Measurements from ENCODE around the gene DPM2. TPM values are rescaled to one million over a fixed set of nuclear protein-coding genes. Genes with fewer than 3 reads are reported as not detected.

The DPM2 gene
- total and polyA plus RNA-seq, 2 experiments from 2014 or later: 19.2 to 57.1 TPM

- Histone ChIP-seq H2AFZ (no peak overlapping the region), H3K9me2 (replicated peaks; ENCODE audit: insufficient read depth) (no peaks in the 10 kb centered on the region), H3K27ac (no peak overlapping the region), H3K27me3 (peaks cover 29% of the 10 kb centered on the region), H4K20me1 (ENCODE audit: insufficient read depth, poor library complexity, severe bottlenecking) (no peaks in the 10 kb centered on the region), H3K4me1 (ENCODE audit: insufficient read depth) (peaks cover 15% of the 10 kb centered on the region), H3K9me3 (ENCODE audit: low read depth) (no peaks in the 10 kb centered on the region), H3K4me2 (no peak overlapping the region), H3K4me3 (no peak overlapping the region), H3K36me3 (replicated peaks; ENCODE audit: insufficient read depth, low read depth) (no peaks in the 10 kb centered on the region), H3K79me2 (no peaks in the 10 kb centered on the region)
- no peak for DNase-seq (ENCODE audit: low spot score)
- 60% methylated on average over 6 of the region's 6 CpGs for WGBS (ENCODE audit: low lambda C conversion rate, missing lambda C conversion rate)
- TF ChIP-seq EZH2 (IDR thresholded peaks at IDR 0.05; ENCODE audit: borderline replicate concordance) (no peak), EZH2phosphoT487 (IDR thresholded peaks at IDR 0.05; ENCODE audit: low read depth, severe bottlenecking, unreplicated experiment) (no peak)
- TF ChIP-seq, protein P1, sequence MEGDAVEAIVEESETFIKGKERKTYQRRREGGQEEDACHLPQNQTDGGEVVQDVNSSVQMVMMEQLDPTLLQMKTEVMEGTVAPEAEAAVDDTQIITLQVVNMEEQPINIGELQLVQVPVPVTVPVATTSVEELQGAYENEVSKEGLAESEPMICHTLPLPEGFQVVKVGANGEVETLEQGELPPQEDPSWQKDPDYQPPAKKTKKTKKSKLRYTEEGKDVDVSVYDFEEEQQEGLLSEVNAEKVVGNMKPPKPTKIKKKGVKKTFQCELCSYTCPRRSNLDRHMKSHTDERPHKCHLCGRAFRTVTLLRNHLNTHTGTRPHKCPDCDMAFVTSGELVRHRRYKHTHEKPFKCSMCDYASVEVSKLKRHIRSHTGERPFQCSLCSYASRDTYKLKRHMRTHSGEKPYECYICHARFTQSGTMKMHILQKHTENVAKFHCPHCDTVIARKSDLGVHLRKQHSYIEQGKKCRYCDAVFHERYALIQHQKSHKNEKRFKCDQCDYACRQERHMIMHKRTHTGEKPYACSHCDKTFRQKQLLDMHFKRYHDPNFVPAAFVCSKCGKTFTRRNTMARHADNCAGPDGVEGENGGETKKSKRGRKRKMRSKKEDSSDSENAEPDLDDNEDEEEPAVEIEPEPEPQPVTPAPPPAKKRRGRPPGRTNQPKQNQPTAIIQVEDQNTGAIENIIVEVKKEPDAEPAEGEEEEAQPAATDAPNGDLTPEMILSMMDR (IDR thresholded peaks at IDR 0.05; ENCODE audit: poor library complexity): no peak
Measured at GRCh38 chr9:127923046-127923445, 14.6 kb downstream of the DPM2 start.

DNA sequence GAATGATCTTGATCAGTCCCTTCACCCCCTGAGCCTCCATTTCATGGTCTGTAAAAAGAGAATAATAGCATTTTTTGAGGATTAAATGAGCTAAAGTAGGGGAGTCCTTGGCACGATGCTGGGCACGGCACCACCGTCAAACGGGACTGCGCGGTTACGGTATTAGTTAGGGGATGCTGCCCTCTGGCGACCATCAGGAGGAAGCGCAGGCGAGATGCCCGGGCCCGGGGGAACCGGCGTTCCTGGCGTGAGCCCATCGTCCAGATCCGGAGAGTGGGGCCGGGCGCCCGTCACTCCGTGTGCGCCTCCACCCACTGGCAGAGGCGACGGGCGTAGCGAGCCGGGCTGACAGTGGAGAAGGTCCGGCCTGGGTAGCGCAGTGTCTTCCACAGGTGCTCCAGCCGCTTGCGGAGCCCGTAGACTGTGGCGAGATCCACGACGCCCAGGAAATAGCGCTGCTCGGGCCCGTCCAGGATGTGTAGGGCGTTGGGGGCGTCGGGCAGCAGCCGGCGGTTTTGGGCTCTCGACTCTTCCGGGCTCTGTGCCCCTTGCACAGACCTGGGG, 16.0 kb downstream of the DPM2 start:
- H3K9me3 ChIP-seq (ENCODE audit: low read depth): no peaks in the 10 kb centered on the region
- H3K27ac ChIP-seq: no peak overlapping the region
- no peaks in the 10 kb centered on the region for H3K9me2 ChIP-seq (replicated peaks; ENCODE audit: insufficient read depth)
- H3K36me3 ChIP-seq (replicated peaks; ENCODE audit: insufficient read depth, low read depth): no peaks in the 10 kb centered on the region
- TF ChIP-seq, protein P1 (IDR thresholded peaks at IDR 0.05; ENCODE audit: poor library complexity): peak; percentile 97
- TF ChIP-seq EZH2phosphoT487 (IDR thresholded peaks at IDR 0.05; ENCODE audit: low read depth, severe bottlenecking, unreplicated experiment): no peak
- WGBS (ENCODE audit: low lambda C conversion rate, missing lambda C conversion rate): 23% methylated on average over 45 of the region's 45 CpGs
- peak; percentile 73 for DNase-seq (ENCODE audit: low spot score)
- no peaks in the 10 kb centered on the region for H4K20me1 ChIP-seq (ENCODE audit: insufficient read depth, poor library complexity, severe bottlenecking)
- no peak overlapping the region for H2AFZ ChIP-seq
- H3K27me3 ChIP-seq: peaks cover 22% of the 10 kb centered on the region
- H3K4me2 ChIP-seq: peak overlapping the region; percentile 67
- H3K4me3 ChIP-seq: no peak overlapping the region
- peaks cover under 1% of the 10 kb centered on the region for H3K4me1 ChIP-seq (ENCODE audit: insufficient read depth)
- no peaks in the 10 kb centered on the region for H3K79me2 ChIP-seq

- Histone ChIP-seq H3K79me2 (no peaks in the 10 kb centered on the region), H3K36me3 (replicated peaks; ENCODE audit: insufficient read depth, low read depth) (no peaks in the 10 kb centered on the region), H4K20me1 (ENCODE audit: insufficient read depth, poor library complexity, severe bottlenecking) (no peaks in the 10 kb centered on the region), H3K9me2 (replicated peaks; ENCODE audit: insufficient read depth) (no peaks in the 10 kb centered on the region), H3K27me3 (peaks cover 14% of the 10 kb centered on the region), H3K4me3 (no peak overlapping the region), H2AFZ (no peak overlapping the region), H3K4me2 (no peak overlapping the region), H3K27ac (no peak overlapping the region), H3K9me3 (ENCODE audit: low read depth) (no peaks in the 10 kb centered on the region), H3K4me1 (ENCODE audit: insufficient read depth) (peaks cover 4% of the 10 kb centered on the region)
- DNase-seq (ENCODE audit: low spot score): no peak
- 89% methylated on average over 7 of the region's 7 CpGs for WGBS (ENCODE audit: low lambda C conversion rate, missing lambda C conversion rate)
- TF ChIP-seq EZH2 (IDR thresholded peaks at IDR 0.05; ENCODE audit: borderline replicate concordance) (no peak), EZH2phosphoT487 (IDR thresholded peaks at IDR 0.05; ENCODE audit: low read depth, severe bottlenecking, unreplicated experiment) (no peak)
- TF ChIP-seq, protein P1 (IDR thresholded peaks at IDR 0.05; ENCODE audit: poor library complexity): no peak
Measured at GRCh38 chr9:127920794-127921193, 16.9 kb downstream of the DPM2 start.
